HepG2 (cell line): ENCODE measurements around the gene STMN1. TPM values are rescaled to one million over a fixed set of nuclear protein-coding genes. Genes with fewer than 3 reads are reported as not detected.

Experiments used
- ATAC-seq: fragments of 200-7000 bp; cut with Tn5 transposase; 3 replicates; pipeline ENCODE4 v1.9.1; 2020; ENCODE audit warnings: mild to moderate bottlenecking, moderate library complexity
- BruUV-seq: library from RNA; stranded (reverse); fragments of 400-500 nt; replicated peaks from 2 replicates; lab custom pipeline; 2021; lab: Mats Ljungman, UMichigan
- CTCF ChIA-PET: fragments of 300-600 bp; formaldehyde crosslinking; extraction: SDS; loops from one replicate; lab custom pipeline; 2021; ENCODE audit warnings: low total read pairs, inconsistent platforms, low intra/inter-chr PET ratio; lab: Yijun Ruan, JAX
- POLR2A ChIA-PET: fragments of 350-600 bp; sonication (Branson Sonifier 250); formaldehyde crosslinking; loops from one replicate; lab custom pipeline; 2020; ENCODE audit warnings: antibody characterized with exemption, inconsistent platforms; lab: Yijun Ruan, JAX
- DNase-seq: peaks from one replicate; pipeline ENCODE4 v3.0.0-alpha.2; 2015; ENCODE audit warnings: low spot score
- FAIRE-seq: peaks from 3 replicates; lab custom pipeline; 2011; peaks lifted over from hg19 to GRCh38; lab: Jason Lieb, UNC
- H2AFZ ChIP-seq: one replicate; pipeline ENCODE4 v1.6.1; 2011; ENCODE audit warnings: low read length, inconsistent platforms
- H3K27ac ChIP-seq: fragments of 300-600 bp; 3 replicates; pipeline ENCODE4 v1.8.0; 2011; ENCODE audit warnings: mixed run types, mild to moderate bottlenecking, mixed read lengths, low read length, inconsistent platforms; ENCODE audit not compliant: insufficient read depth; ENCODE audit errors: extremely low read length
- H3K27me3 ChIP-seq, 2 experiments: fragments of 200-600 bp in 1 of 2; 2 replicates in 1 of 2; 3 replicates in 1 of 2; pipeline versions ENCODE4 v1.6.0 to v1.8.0; 2011; ENCODE audit warnings: low read length in 2 of 2, mild to moderate bottlenecking in 2 of 2, moderate library complexity in 2 of 2, inconsistent platforms in 1 of 2; ENCODE audit not compliant: insufficient read depth in 2 of 2, control insufficient read depth in 1 of 2
- H3K36me3 ChIP-seq, 2 experiments: fragments of 200-600 bp in 1 of 2; replicated peaks in 1 of 2; 2 replicates in 1 of 2; 3 replicates in 1 of 2; pipeline versions ENCODE4 v1.5.1 to v1.8.0; 2011; ENCODE audit warnings: low read length in 2 of 2, inconsistent platforms in 1 of 2; ENCODE audit not compliant: insufficient read depth in 2 of 2, control insufficient read depth in 1 of 2
- H3K4me1 ChIP-seq: 2 replicates; pipeline ENCODE4 v1.5.1; 2012; ENCODE audit warnings: low read length, inconsistent platforms; ENCODE audit not compliant: insufficient read depth
- H3K4me2 ChIP-seq: 2 replicates; pipeline ENCODE4 v1.6.0; 2011; ENCODE audit warnings: low read depth, low read length, inconsistent platforms
- H3K4me3 ChIP-seq, 3 experiments: fragments of 200-600 bp in 1 of 3; sonication (generic), shearing (Covaris generic) in 1 of 3; replicated peaks in 1 of 3; 2 replicates each; pipeline ENCODE4 v1.5.1; 2011 to 2016; ENCODE audit warnings: low read length in 3 of 3, inconsistent platforms in 2 of 3, low read depth in 2 of 3, mild to moderate bottlenecking in 2 of 3, control low read depth in 1 of 3, mixed read lengths in 1 of 3; ENCODE audit not compliant: insufficient read depth in 1 of 3
- H3K79me2 ChIP-seq: one replicate; pipeline ENCODE4 v1.6.1; 2011; ENCODE audit warnings: low read length, inconsistent platforms; ENCODE audit not compliant: insufficient read depth
- H3K9ac ChIP-seq: 2 replicates; pipeline ENCODE4 v1.6.0; 2011; ENCODE audit warnings: mild to moderate bottlenecking, low read depth, low read length, inconsistent platforms; ENCODE audit not compliant: insufficient read depth
- H3K9me3 ChIP-seq: 2 replicates; pipeline ENCODE4 v1.5.1; 2012; ENCODE audit warnings: mild to moderate bottlenecking, low read length
- H4K20me1 ChIP-seq: 2 replicates; pipeline ENCODE4 v1.6.0; 2011; ENCODE audit warnings: inconsistent platforms, mild to moderate bottlenecking, low read length, moderate library complexity; ENCODE audit not compliant: insufficient read depth
- ATF1 ChIP-seq: IDR thresholded peaks from 2 replicates; pipeline ENCODE4 v1.6.1; 2016; ENCODE audit warnings: mild to moderate bottlenecking, control low read depth
- GABPA ChIP-seq, 2 experiments: IDR thresholded peaks; 2 replicates each; pipeline ENCODE4 v1.6.1; 2011 to 2016; ENCODE audit warnings: low read depth in 2 of 2, low read length in 1 of 2, missing biosample characterization in 1 of 2, missing genetic modification characterization in 1 of 2
- ISL2 ChIP-seq: sonication (generic); formaldehyde crosslinking; IDR thresholded peaks from 2 replicates; pipeline ENCODE4 v1.5.0; 2020; ENCODE audit warnings: missing genetic modification reagents
- KAT8 ChIP-seq: IDR thresholded peaks from 2 replicates; pipeline ENCODE4 v1.6.1; 2016; ENCODE audit warnings: missing genetic modification reagents, missing compliant biosample characterization
- KLF16 ChIP-seq, 2 experiments: sonication (generic) in 1 of 2; formaldehyde crosslinking in 1 of 2; IDR thresholded peaks; 2 replicates each; pipeline versions ENCODE4 v1.6.1 to v1.8.0; 2016 to 2023; ENCODE audit warnings: missing genetic modification reagents in 2 of 2, missing compliant biosample characterization in 1 of 2
- PHF8 ChIP-seq: sonication (generic); formaldehyde crosslinking; IDR thresholded peaks from 2 replicates; pipeline ENCODE4 v1.5.0; 2020; ENCODE audit warnings: missing genetic modification reagents
- TEAD3 ChIP-seq: optimal IDR thresholded peaks from 2 replicates; pipeline ENCODE3; 2016; ENCODE audit warnings: borderline replicate concordance
- ZNF3 ChIP-seq: IDR thresholded peaks from 2 replicates; pipeline ENCODE4 v1.7.0; 2017; ENCODE audit warnings: inconsistent platforms
- ZNF746 ChIP-seq: sonication (generic); formaldehyde crosslinking; IDR thresholded peaks from 2 replicates; pipeline ENCODE4 v1.8.0; 2022; ENCODE audit warnings: mild to moderate bottlenecking, missing genetic modification reagents
- ZNF768 ChIP-seq: sonication (generic); formaldehyde crosslinking; IDR thresholded peaks from 2 replicates; pipeline ENCODE4 v1.4.0; 2020; ENCODE audit warnings: missing genetic modification reagents
- WGBS: methylation state at CpG from one replicate; pipeline ENCODE4 v1.1.6; 2017; ENCODE audit warnings: low lambda C conversion rate; 5-methylcytosine and 5-hydroxymethylcytosine counted together
- in situ Hi-C: cut with HindIII; loops from 2 replicates; pipeline ENCODE4 v1.10.0; 2017; ENCODE audit warnings: low pct_unique_long_range_greater_than_20kb; ENCODE audit not compliant: extremely low pct_ligation_motif_present
- intact Hi-C: fragments of 100-400 bp; cut with micrococcal nuclease; formaldehyde crosslinking; loops from one replicate; pipeline ENCODE4 v1.10.0; 2022; ENCODE audit not compliant: unreplicated experiment
- polyA plus RNA-seq, 8 experiments: library from polyadenylated mRNA; depleted of rRNA in 3 of 8; stranded (reverse) in 7 of 8; unstranded in 1 of 8; fragments of >200 nt; fragmentation: Illumina TruSeq in 4 of 8; extraction: Trizol in 4 of 8; gene quantifications; 2 replicates each; pipeline versions ENCODE4 v1.2.1 to v1.2.3, GENCODE V29; 2011 to 2016; ENCODE audit warnings: low read depth in 4 of 8, missing spikeins in 1 of 8, mixed read lengths in 1 of 8; ENCODE audit not compliant: insufficient read depth in 1 of 8
- total RNA-seq, 5 experiments: library from RNA; depleted of rRNA; stranded (reverse); fragments of >200 nt; fragmentation: Illumina TruSeq; extraction: Trizol; gene quantifications; 2 replicates each; pipeline ENCODE4 v1.2.3, GENCODE V29; 2016; ENCODE audit warnings: low read depth in 1 of 5
- TF ChIP-seq, protein P1 (sequence below): sonication (generic); formaldehyde crosslinking; IDR thresholded peaks from 2 replicates; pipeline ENCODE4 v1.4.0; 2020; ENCODE audit warnings: mild to moderate bottlenecking, missing genetic modification reagents
- TF ChIP-seq, protein P2 (sequence below): sonication (generic); formaldehyde crosslinking; IDR thresholded peaks from 2 replicates; pipeline ENCODE4 v1.4.0; 2020; ENCODE audit warnings: missing genetic modification reagents, borderline replicate concordance
- TF ChIP-seq, protein P3 (sequence below): sonication (generic); formaldehyde crosslinking; IDR thresholded peaks from 2 replicates; pipeline ENCODE4 v1.4.0; 2020; ENCODE audit warnings: missing genetic modification reagents, borderline replicate concordance

The STMN1 gene
- total and polyA plus RNA-seq, 2 of the 13 experiments (the other 11 are each of a cell fraction or from before 2014, with no cell fraction given), result 45.9 to 409 TPM

DNA sequence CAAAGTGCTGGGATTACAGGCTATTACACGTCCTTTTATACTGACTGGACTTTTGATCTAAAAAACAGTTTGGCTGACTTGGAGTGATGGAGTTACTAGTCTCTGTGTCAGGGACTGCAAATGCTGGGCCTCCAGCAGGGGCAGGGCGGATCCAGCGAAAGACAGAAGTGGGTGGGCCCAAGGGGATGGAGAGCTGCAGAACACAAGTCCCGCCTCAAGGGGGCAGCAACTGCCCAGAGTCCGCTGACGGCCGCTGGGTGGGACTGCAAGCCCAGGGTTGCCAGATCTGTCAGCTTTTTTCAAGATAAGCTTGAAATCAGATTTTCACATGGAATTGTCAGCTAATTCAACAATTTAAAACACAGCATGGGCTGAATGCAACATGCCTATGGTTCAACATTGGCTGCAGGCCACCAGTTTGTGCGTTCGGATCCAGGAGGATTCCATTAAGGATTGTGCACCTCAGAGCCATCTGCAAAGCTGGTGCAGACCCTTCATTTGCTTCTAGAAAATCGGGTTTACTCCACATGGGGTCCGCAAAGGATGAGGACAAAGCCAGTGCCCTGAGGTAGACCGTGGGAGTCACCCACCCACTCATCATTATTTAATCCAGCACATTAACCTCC lies 10.7 kb downstream of the STMN1 start (continued):
- TF ChIP-seq ZNF768 (CRISPR knock-in tag) (peak; percentile 44; the same call in 1 of the 2 replicates), ISL2 (peak; percentile 36; the same call in 1 of the 2 replicates), ZNF746 (peak; percentile 28; the same call in 1 of the 2 replicates), KLF16 (CRISPR knock-in tag; IDR thresholded peaks at IDR 0.05) (peak in 1 of 2 experiments; percentile 33; a peak in 1 of 4 replicates), PHF8 (CRISPR knock-in tag) (0 out of 2 replicates have a peak, but pooled peaks have one; percentile 34), KAT8 (CRISPR knock-in tag) (0 out of 2 replicates have a peak, but pooled peaks have one; percentile 46), GABPA (IDR thresholded peaks at IDR 0.05; ENCODE audit: low read depth, low read length) (no peak), GABPA (CRISPR knock-in tag; IDR thresholded peaks at IDR 0.05; ENCODE audit: low read depth) (peak; percentile 43; the same call in 1 of the 2 replicates)
- TF ChIP-seq, protein P1, sequence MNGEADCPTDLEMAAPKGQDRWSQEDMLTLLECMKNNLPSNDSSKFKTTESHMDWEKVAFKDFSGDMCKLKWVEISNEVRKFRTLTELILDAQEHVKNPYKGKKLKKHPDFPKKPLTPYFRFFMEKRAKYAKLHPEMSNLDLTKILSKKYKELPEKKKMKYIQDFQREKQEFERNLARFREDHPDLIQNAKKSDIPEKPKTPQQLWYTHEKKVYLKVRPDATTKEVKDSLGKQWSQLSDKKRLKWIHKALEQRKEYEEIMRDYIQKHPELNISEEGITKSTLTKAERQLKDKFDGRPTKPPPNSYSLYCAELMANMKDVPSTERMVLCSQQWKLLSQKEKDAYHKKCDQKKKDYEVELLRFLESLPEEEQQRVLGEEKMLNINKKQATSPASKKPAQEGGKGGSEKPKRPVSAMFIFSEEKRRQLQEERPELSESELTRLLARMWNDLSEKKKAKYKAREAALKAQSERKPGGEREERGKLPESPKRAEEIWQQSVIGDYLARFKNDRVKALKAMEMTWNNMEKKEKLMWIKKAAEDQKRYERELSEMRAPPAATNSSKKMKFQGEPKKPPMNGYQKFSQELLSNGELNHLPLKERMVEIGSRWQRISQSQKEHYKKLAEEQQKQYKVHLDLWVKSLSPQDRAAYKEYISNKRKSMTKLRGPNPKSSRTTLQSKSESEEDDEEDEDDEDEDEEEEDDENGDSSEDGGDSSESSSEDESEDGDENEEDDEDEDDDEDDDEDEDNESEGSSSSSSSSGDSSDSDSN, result peak; percentile 30; the same call in 1 of the 2 replicates

DNA sequence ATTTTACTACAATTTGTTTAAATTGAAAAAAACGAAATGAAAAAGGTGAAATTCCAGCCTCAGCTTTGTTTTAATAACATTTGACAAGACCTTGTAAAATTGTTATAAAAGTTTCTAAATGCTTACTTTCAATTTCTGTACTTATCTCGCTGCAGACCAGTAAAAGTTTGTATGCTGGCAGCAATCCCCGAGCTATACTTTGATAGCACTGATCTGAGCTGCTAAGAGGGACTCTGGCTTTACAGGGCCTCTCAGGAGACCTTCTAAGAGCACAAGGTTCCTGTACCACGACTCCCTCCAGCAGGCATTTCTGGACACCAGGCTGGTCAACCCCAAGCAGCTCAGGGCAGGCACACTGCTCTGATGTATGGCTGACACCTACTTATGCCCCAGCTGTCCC lies 13.1 kb downstream of the STMN1 start:
- Histone ChIP-seq H3K4me1 (peaks cover 39% of the 10 kb centered on the region), H3K36me3 (peaks cover 0 to under 1% of the 10 kb centered on the region in 2 experiments; a peak in 1 of 5 replicates), H3K9me3 (no peaks in the 10 kb centered on the region), H3K4me3 (no peak overlapping the region), H3K27ac (no peak overlapping the region), H3K4me2 (no peak overlapping the region), H3K27me3 (no peaks in the 10 kb centered on the region), H2AFZ (no peak overlapping the region), H3K9ac (no peak overlapping the region), H4K20me1 (no peaks in the 10 kb centered on the region), H3K79me2 (no peaks in the 10 kb centered on the region)
- 87% methylated on average over 4 of the region's 4 CpGs for WGBS
- POLR2A ChIA-PET, result interaction anchor here (1.6 kb wide), 1 partner anchor 14 kb away, joined by 4 read pairs; no protein-coding TSS in a partner anchor
- CTCF ChIA-PET, result no interaction called here
- FAIRE-seq (no peak), DNase-seq (no peak), ATAC-seq (no peak)
- intact Hi-C loops, result loop anchor here (5.0 kb wide), 1 partner anchor 71 kb away; no protein-coding TSS in a partner anchor
- no TSS peak for BruUV-seq
- in situ Hi-C loops, result loop anchor here (10.0 kb wide), 1 partner anchor 272 kb away; the partner anchor contains the start of genes C1orf232 and ZNF593
- TF ChIP-seq, protein P2, sequence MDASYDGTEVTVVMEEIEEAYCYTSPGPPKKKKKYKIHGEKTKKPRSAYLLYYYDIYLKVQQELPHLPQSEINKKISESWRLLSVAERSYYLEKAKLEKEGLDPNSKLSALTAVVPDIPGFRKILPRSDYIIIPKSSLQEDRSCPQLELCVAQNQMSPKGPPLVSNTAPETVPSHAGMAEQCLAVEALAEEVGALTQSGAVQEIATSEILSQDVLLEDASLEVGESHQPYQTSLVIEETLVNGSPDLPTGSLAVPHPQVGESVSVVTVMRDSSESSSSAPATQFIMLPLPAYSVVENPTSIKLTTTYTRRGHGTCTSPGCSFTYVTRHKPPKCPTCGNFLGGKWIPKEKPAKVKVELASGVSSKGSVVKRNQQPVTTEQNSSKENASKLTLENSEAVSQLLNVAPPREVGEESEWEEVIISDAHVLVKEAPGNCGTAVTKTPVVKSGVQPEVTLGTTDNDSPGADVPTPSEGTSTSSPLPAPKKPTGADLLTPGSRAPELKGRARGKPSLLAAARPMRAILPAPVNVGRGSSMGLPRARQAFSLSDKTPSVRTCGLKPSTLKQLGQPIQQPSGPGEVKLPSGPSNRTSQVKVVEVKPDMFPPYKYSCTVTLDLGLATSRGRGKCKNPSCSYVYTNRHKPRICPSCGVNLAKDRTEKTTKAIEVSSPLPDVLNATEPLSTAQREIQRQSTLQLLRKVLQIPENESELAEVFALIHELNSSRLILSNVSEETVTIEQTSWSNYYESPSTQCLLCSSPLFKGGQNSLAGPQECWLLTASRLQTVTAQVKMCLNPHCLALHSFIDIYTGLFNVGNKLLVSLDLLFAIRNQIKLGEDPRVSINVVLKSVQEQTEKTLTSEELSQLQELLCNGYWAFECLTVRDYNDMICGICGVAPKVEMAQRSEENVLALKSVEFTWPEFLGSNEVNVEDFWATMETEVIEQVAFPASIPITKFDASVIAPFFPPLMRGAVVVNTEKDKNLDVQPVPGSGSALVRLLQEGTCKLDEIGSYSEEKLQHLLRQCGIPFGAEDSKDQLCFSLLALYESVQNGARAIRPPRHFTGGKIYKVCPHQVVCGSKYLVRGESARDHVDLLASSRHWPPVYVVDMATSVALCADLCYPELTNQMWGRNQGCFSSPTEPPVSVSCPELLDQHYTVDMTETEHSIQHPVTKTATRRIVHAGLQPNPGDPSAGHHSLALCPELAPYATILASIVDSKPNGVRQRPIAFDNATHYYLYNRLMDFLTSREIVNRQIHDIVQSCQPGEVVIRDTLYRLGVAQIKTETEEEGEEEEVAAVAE (CRISPR knock-in tag), result no peak
- TF ChIP-seq TEAD3 (CRISPR knock-in tag), result no peak
- TF ChIP-seq, protein P3, sequence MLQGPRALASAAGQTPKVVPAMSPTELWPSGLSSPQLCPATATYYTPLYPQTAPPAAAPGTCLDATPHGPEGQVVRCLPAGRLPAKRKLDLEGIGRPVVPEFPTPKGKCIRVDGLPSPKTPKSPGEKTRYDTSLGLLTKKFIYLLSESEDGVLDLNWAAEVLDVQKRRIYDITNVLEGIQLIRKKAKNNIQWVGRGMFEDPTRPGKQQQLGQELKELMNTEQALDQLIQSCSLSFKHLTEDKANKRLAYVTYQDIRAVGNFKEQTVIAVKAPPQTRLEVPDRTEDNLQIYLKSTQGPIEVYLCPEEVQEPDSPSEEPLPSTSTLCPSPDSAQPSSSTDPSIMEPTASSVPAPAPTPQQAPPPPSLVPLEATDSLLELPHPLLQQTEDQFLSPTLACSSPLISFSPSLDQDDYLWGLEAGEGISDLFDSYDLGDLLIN (CRISPR knock-in tag), result no peak
- no peak for TF ChIP-seq ZNF3 (CRISPR knock-in tag)
- no peak for TF ChIP-seq ATF1
